Colonic mucosa (tissue), 4 donors: ENCODE measurements around the gene OR8B2. TPM values are rescaled to one million over a fixed set of nuclear protein-coding genes. Genes with fewer than 3 reads are reported as not detected.
"Not testable (repeated sequence)": the region's sequence is repeated elsewhere in the genome, so short reads cannot be mapped to it uniquely, and the experiment has no call there.

Source experiments
- DNase-seq: peaks from one replicate; pipeline ENCODE4 v3.0.0-alpha.2; 2020
- H3K27ac ChIP-seq: fragments of 200-600 bp; one replicate; pipeline ENCODE4 v1.8.0; 2021
- H3K27me3 ChIP-seq: fragments of 200-600 bp; one replicate; pipeline ENCODE4 v1.8.0; 2021
- H3K36me3 ChIP-seq: fragments of 200-600 bp; one replicate; pipeline ENCODE4 v1.8.0; 2021
- H3K4me1 ChIP-seq: fragments of 200-600 bp; one replicate; pipeline ENCODE4 v1.8.0; 2021; ENCODE audit warnings: mild to moderate bottlenecking
- H3K4me3 ChIP-seq: fragments of 200-600 bp; one replicate; pipeline ENCODE4 v1.8.0; 2021
- H3K9ac ChIP-seq, 2 donors: one replicate each; pipeline ENCODE4 v1.7.0; 2013; ENCODE audit warnings: control low read depth in 2 of 2, low read depth in 2 of 2, low read length in 2 of 2
- H3K9me3 ChIP-seq: fragments of 200-600 bp; one replicate; pipeline ENCODE4 v1.8.0; 2021
- CTCF ChIP-seq: fragments of 200-600 bp; IDR thresholded peaks from one replicate; pipeline ENCODE4 v1.8.0; 2022; ENCODE audit warnings: antibody characterized with exemption, mild to moderate bottlenecking
- intact Hi-C: fragments of 100-400 bp; cut with DNase I; formaldehyde crosslinking; loops from one replicate; pipeline ENCODE4 v1.14.1; 2022
- total RNA-seq, 2 donors: library from RNA; stranded (reverse); fragmentation: NEBNext Ultra II Directional in 1 of 2; extraction: Animal tissue kit (Norgen Biotek cat#: 25700) in 1 of 2; gene quantifications; one replicate each; pipeline ENCODE4 v1.2.1, GENCODE V29; 2021
- donor health status: healthy.
- donor health status: DM: no; HTN: no; CAD: no.
- donor health status: DM: no; HTN: no; CAD: no.

OR8B2 gene
- total RNA-seq, 2 donors from 2014 or later: not detected

DNA sequence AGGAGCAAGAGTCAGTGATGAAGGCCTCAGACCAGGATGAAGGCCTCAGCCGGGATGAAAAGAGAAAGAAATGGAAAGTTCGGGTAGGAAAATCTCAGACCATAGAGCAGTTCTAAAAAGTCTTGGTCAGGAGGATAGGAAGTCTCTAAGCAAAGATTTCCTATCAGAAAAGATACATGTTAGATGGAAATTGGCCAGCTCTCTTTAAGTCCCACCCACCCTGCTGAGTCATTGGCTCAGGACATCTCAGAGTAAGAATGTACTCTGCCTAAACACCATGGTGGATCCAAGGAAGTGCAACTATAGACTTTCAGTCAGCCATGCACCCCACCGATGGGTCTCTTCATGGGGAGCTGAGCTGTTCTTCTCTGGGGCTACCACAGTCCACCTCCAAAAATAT lies 10.1 kb upstream of the OR8B2 start:
- Histone ChIP-seq H3K27me3 (no peaks in the 10 kb centered on the region), H3K9me3 (no peaks in the 10 kb centered on the region), H3K36me3 (no peaks in the 10 kb centered on the region), H3K27ac (no peak overlapping the region), H3K4me3 (no peak overlapping the region), H3K9ac (no peak overlapping the region), H3K4me1 (no peaks in the 10 kb centered on the region)
- DNase-seq: no peak
- TF ChIP-seq CTCF: no peak
- intact Hi-C loops: no loop called here

- intact Hi-C loops, DNase-seq, H3K4me1 ChIP-seq, H3K27ac ChIP-seq, H3K9me3 ChIP-seq, H3K4me3 ChIP-seq, H3K36me3 ChIP-seq, H3K27me3 ChIP-seq, H3K9ac ChIP-seq: not testable (repeated sequence)
These were observed 1.4 kb downstream of the OR8B2 start for GRCh38 chr11:124382857-124383256.

- H3K36me3 ChIP-seq: no peaks in the 10 kb centered on the region
- no peaks in the 10 kb centered on the region for H3K27me3 ChIP-seq
- H3K4me1 ChIP-seq: no peaks in the 10 kb centered on the region
- no peak overlapping the region for H3K9ac ChIP-seq
- no peaks in the 10 kb centered on the region for H3K9me3 ChIP-seq
- no peak for TF ChIP-seq CTCF
- intact Hi-C loops: no loop called here
- H3K4me3 ChIP-seq: no peak overlapping the region
- no peak overlapping the region for H3K27ac ChIP-seq
- no peak for DNase-seq
These were observed 3.7 kb downstream of the OR8B2 start for GRCh38 chr11:124380585-124380984.

DNA sequence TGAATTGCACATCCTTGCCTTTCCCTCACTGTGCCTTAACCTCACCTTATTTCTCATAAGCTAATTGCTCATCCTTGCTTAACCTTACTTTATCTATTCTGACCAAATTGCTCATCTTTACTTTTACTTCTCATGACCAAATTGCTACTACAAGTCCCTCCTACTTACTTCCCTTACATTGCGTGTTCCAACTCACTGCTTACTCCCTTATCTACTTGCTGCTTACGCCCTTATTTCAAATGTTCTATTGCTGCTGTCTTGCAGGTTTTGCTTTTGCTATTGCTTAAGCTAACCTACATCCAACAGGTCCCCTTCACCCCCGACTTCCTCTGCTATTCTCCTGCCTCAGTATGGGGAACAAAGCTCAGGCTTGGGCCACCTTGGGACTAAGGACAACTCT lies 8.0 kb downstream of the OR8B2 start:
- Histone ChIP-seq H3K27ac (no peak overlapping the region), H3K36me3 (no peaks in the 10 kb centered on the region), H3K9me3 (no peaks in the 10 kb centered on the region), H3K4me3 (no peak overlapping the region), H3K4me1 (no peaks in the 10 kb centered on the region), H3K9ac (no peak overlapping the region), H3K27me3 (no peaks in the 10 kb centered on the region)
- DNase-seq: no peak
- TF ChIP-seq CTCF: no peak
- intact Hi-C loops: no loop called here

GRCh38 chr11:124359566-124359965 lies 24.7 kb downstream of the OR8B2 start:
- Histone ChIP-seq H3K4me3 (no peak overlapping the region), H3K9me3 (no peaks in the 10 kb centered on the region), H3K27ac (no peak overlapping the region), H3K9ac (no peak overlapping the region), H3K4me1 (no peaks in the 10 kb centered on the region), H3K27me3 (no peaks in the 10 kb centered on the region), H3K36me3 (no peaks in the 10 kb centered on the region)
- intact Hi-C loops: no loop called here
- DNase-seq: no peak
- TF ChIP-seq CTCF: no peak

DNA sequence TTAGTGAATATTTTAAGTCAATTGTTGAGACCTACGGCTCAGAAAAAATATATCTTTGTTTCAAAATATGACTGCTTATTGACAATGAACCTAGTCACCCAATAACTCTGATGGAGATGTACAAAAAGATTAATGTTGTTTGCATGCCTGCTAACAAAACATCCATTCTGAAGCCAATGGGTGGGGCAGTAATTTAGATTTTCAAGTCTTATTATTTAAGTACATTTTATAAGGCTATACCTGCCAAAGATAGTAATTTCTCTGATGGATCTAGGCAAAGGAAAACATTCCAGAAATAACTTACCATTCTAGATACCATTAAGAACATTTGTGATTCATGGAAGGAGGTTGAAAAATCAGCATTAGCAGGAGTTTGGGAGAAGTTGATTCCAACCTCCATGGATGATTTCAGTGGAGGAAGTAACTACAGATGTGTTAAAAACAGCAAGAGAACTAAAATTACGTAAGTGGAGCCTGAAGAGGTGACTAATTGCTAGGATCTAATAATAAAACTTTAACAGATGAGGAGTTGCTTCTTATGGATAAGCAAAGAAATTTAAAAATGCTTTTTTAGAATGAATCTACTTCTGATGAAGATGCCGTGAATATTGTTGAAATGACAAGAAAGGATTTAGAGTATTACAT lies 37.9 kb downstream of the OR8B2 start:
- no peak for TF ChIP-seq CTCF
- no peak overlapping the region for H3K4me3 ChIP-seq
- no peak overlapping the region for H3K9ac ChIP-seq
- H3K27me3 ChIP-seq: no peaks in the 10 kb centered on the region
- intact Hi-C loops: no loop called here
- H3K27ac ChIP-seq: no peak overlapping the region
- no peaks in the 10 kb centered on the region for H3K4me1 ChIP-seq
- no peak for DNase-seq
- no peaks in the 10 kb centered on the region for H3K9me3 ChIP-seq
- no peaks in the 10 kb centered on the region for H3K36me3 ChIP-seq
